ENCODE results near the gene CCDC69. TPM values are rescaled to one million over a fixed set of nuclear protein-coding genes. Genes with fewer than 3 reads are reported as not detected.
"Not testable (repeated sequence)": the region's sequence is repeated elsewhere in the genome, so short reads cannot be mapped to it uniquely, and the experiment has no call there.

Gene CCDC69
- total and polyA plus RNA-seq, 2 donors (not counting 1 experiment from before 2014, with no cell fraction given): 58.7 to 125 TPM

DNA sequence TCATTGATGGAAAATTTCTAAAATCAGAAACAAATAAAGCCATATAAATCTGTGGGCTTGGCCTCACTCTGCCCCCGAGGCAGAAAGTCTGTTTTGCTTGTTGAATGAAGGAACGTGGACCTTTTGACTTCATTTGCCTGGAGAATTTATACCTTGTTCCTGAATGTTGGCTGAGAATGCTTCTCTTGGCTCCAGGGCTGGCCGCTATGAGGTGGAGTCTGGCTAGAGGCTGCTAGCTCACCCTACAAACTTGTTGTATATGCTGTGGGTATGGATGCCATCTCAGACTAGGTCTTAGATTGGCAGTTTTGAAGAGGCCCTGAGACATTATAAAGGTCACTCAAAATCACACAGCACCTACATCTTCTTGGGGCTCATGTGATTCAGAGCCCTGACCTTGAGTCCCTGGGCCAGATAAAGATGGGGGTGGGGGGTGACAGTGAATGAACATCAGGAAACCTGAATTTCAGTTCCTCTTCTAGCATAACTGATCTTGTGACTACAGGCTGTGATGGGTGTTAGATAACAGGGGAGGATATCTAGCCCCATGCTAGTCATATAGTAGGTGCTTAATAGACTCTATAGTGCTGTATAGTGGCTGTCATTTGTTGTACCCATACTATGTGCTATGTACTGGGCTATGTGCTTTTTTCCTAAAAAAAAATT is 31.9 kb upstream of the CCDC69 start:
- Histone ChIP-seq H3K27me3 (replicated peaks in 1 of 4; ENCODE audit: control extremely low read depth in 1 of 4, control insufficient read depth in 3 of 4, insufficient read depth in 4 of 4, low read length in 3 of 4) (no peaks in the 10 kb centered on the region), H4K20me1 (ENCODE audit: control insufficient read depth, insufficient read depth, low read length, poor library complexity, severe bottlenecking) (peaks cover 28% of the 10 kb centered on the region), H2AFZ (ENCODE audit: insufficient read depth, low read depth, low read length, poor library complexity, severe bottlenecking) (peak overlapping the region; percentile 4), H3K9me3 (ENCODE audit: control extremely low read depth in 1 of 3, control insufficient read depth in 2 of 3, insufficient read depth in 1 of 3, low read length in 2 of 3) (no peaks in the 10 kb centered on the region), H3K4me2 (replicated peaks; ENCODE audit: low read depth, low read length, poor library complexity, severe bottlenecking) (peak overlapping the region; percentile 83), H3K79me2 (ENCODE audit: control insufficient read depth, insufficient read depth, low read length) (peaks cover 79% of the 10 kb centered on the region), H3K4me3 (ENCODE audit: control extremely low read depth in 1 of 5, extremely low read depth in 1 of 5, insufficient read depth in 1 of 5, low read depth in 2 of 5, low read length in 4 of 5) (peak overlapping the region; percentile 18 to 92 (median 74)), H3K27ac (ENCODE audit: low read length in 2 of 2) (peak overlapping the region; percentile 90), H3K36me3 (replicated peaks in 1 of 2; ENCODE audit: control extremely low read depth in 1 of 2, control insufficient read depth in 1 of 2, extremely low read depth in 1 of 2, insufficient read depth in 2 of 2, low read length in 1 of 2) (peaks cover 0 to 38% of the 10 kb centered on the region in 2 experiments), H3K9ac (ENCODE audit: low read length) (peak overlapping the region; percentile 85), H3K4me1 (ENCODE audit: control insufficient read depth in 2 of 2, insufficient read depth in 2 of 2, low read length in 2 of 2) (peaks cover 63 to 74% of the 10 kb centered on the region in 2 donors)
- CTCF ChIA-PET: interaction anchor here (1.2 to 3.4 kb wide), 6 partner anchors 15 to 130 kb away, joined by 3 to 28 read pairs (median 14); no protein-coding TSS in a partner anchor
- H3K4me1 Mint-ChIP-seq: peaks cover 72% of the 10 kb centered on the region
- no peaks in the 10 kb centered on the region for H3K27me3 Mint-ChIP-seq
- DNase-seq: peak; percentile 89
- peak overlapping the region; percentile 97 for H3K27ac Mint-ChIP-seq
- peak; percentile 34 for ATAC-seq (ENCODE audit: low read depth)
- H3K4me3 Mint-ChIP-seq: peak overlapping the region; percentile 95
- no peaks in the 10 kb centered on the region for H3K9me3 Mint-ChIP-seq (ENCODE audit: insufficient read depth)
- intact Hi-C loops (cut with micrococcal nuclease): loop anchor here (1.0 to 10.0 kb wide), 6 partner anchors 15 to 1705 kb away; partner anchors contain the start of genes CSNK1A1, SLC26A2 and SLC36A1
- WGBS (ENCODE audit: insufficient coverage): 47% methylated on average over 3 of the region's 3 CpGs
- no peak for TF ChIP-seq EZH2 (IDR thresholded peaks at IDR 0.05; ENCODE audit: borderline replicate concordance, insufficient read depth, low read depth, low read length, poor library complexity, severe bottlenecking)
- TF ChIP-seq, protein P1, sequence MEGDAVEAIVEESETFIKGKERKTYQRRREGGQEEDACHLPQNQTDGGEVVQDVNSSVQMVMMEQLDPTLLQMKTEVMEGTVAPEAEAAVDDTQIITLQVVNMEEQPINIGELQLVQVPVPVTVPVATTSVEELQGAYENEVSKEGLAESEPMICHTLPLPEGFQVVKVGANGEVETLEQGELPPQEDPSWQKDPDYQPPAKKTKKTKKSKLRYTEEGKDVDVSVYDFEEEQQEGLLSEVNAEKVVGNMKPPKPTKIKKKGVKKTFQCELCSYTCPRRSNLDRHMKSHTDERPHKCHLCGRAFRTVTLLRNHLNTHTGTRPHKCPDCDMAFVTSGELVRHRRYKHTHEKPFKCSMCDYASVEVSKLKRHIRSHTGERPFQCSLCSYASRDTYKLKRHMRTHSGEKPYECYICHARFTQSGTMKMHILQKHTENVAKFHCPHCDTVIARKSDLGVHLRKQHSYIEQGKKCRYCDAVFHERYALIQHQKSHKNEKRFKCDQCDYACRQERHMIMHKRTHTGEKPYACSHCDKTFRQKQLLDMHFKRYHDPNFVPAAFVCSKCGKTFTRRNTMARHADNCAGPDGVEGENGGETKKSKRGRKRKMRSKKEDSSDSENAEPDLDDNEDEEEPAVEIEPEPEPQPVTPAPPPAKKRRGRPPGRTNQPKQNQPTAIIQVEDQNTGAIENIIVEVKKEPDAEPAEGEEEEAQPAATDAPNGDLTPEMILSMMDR (IDR thresholded peaks at IDR 0.05): no peak
- POLR2A ChIA-PET: interaction anchor here (1.1 to 1.2 kb wide), 2 partner anchors 21 to 45 kb away, joined by 6 to 8 read pairs; no protein-coding TSS in a partner anchor

DNA sequence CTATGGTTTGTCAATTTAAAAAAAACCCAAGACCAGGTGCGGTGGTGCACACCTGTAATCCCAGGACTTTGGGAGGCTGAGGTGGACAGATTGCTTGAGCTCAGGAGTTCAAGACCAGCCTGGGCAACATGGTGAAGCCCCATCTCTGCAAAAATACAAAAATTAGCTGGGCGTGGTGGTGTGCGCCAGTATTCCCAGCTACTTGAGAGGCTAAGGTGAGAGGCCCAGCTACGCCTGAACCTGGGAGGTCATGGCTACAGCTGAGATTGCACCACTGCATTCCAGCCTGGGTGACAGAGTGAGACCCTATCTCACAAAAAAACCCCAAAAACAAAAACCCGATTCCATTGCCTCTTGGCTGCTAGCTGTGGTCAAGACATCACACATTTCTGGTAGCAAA is 31.1 kb upstream of the CCDC69 start:
- H3K79me2 ChIP-seq (ENCODE audit: control insufficient read depth, insufficient read depth, low read length): peaks cover 71% of the 10 kb centered on the region
- peak overlapping the region; percentile 18 to 96 (median 76) for H3K4me3 ChIP-seq (ENCODE audit: control extremely low read depth in 1 of 5, extremely low read depth in 1 of 5, insufficient read depth in 1 of 5, low read depth in 2 of 5, low read length in 4 of 5)
- peaks cover 63 to 74% of the 10 kb centered on the region in 2 donors for H3K4me1 ChIP-seq (ENCODE audit: control insufficient read depth in 2 of 2, insufficient read depth in 2 of 2, low read length in 2 of 2)
- ATAC-seq (ENCODE audit: low read depth); H3K27me3 ChIP-seq (replicated peaks in 1 of 4; ENCODE audit: control extremely low read depth in 1 of 4, control insufficient read depth in 3 of 4, insufficient read depth in 4 of 4, low read length in 3 of 4); H3K27me3 Mint-ChIP-seq; H2AFZ ChIP-seq (ENCODE audit: insufficient read depth, low read depth, low read length, poor library complexity, severe bottlenecking); H3K9me3 Mint-ChIP-seq (ENCODE audit: insufficient read depth); DNase-seq; H3K9me3 ChIP-seq (ENCODE audit: control extremely low read depth in 1 of 3, control insufficient read depth in 2 of 3, insufficient read depth in 1 of 3, low read length in 2 of 3): not testable (repeated sequence)
- peak overlapping the region; percentile 85 for H3K9ac ChIP-seq (ENCODE audit: low read length)
- H3K4me3 Mint-ChIP-seq: peak overlapping the region; percentile 95
- H3K4me2 ChIP-seq (replicated peaks; ENCODE audit: low read depth, low read length, poor library complexity, severe bottlenecking): peak overlapping the region; percentile 83
- peaks cover 72% of the 10 kb centered on the region for H3K4me1 Mint-ChIP-seq
- ChIA-PET CTCF (interaction anchor here (0.7 to 3.4 kb wide), 7 partner anchors 12 to 129 kb away, joined by 3 to 28 read pairs (median 3); no protein-coding TSS in a partner anchor), POLR2A (interaction anchor here (3.6 kb wide), 1 partner anchor 42 kb away, joined by 53 read pairs; no protein-coding TSS in a partner anchor)
- H3K27ac Mint-ChIP-seq: peak overlapping the region; percentile 97
- peak overlapping the region; percentile 90 for H3K27ac ChIP-seq (ENCODE audit: low read length in 2 of 2)
- WGBS (ENCODE audit: insufficient coverage): 100% methylated on average over 4 of the region's 5 CpGs
- intact Hi-C loops (cut with micrococcal nuclease): loop anchor here (5.0 to 10.0 kb wide), 4 partner anchors 192 to 1290 kb away; partner anchors contain the start of genes G3BP1, RBM22, SLC26A2 and SLC36A1
- peaks cover 0 to 31% of the 10 kb centered on the region in 2 experiments for H3K36me3 ChIP-seq (replicated peaks in 1 of 2; ENCODE audit: control extremely low read depth in 1 of 2, control insufficient read depth in 1 of 2, extremely low read depth in 1 of 2, insufficient read depth in 2 of 2, low read length in 1 of 2)
- peaks cover 28% of the 10 kb centered on the region for H4K20me1 ChIP-seq (ENCODE audit: control insufficient read depth, insufficient read depth, low read length, poor library complexity, severe bottlenecking)

Measured in B cell (primary cell).